Measurements from ENCODE around the gene IFT122.

The IFT122 gene

DNA sequence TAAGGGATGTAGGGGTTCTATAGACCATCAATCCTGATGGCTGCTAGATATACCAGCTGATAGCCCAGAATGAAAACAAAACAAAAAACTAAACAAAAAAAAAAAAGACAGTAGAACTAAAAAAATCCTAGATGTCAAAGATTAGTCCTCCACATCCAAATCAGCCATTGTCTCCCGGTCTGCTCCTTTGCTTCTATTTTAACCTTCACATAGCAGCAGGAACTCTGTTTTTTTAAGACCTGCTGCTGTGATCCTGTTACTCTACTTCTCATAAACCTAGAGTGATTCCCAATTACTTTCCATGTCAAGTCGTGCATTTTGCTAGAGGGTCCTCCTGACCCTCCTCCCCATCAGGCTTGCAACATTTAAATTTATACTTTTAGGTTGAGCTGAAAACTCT lies 2.5 kb downstream of the IFT122 start:
- no peak for DNase-seq

DNA sequence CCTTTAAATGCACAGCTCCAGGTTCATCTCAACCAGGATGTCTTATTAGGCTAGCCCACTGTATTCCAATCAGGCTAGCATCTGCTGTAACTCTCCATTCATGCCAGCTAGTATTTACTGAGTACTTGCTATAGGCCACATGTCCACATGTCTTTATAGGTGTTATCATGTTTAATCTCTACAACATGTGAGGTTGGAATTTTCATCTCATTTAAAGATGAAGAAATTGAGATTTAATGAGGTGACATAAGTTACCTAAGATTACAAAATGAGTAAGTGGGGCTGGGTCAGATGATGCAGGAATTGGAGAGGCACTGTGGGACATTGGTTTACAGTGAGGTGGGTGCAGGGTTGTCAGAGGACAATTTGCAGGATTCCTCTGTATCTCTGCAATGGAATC lies 2.9 kb downstream of the IFT122 start:
- no peak for DNase-seq

DNA sequence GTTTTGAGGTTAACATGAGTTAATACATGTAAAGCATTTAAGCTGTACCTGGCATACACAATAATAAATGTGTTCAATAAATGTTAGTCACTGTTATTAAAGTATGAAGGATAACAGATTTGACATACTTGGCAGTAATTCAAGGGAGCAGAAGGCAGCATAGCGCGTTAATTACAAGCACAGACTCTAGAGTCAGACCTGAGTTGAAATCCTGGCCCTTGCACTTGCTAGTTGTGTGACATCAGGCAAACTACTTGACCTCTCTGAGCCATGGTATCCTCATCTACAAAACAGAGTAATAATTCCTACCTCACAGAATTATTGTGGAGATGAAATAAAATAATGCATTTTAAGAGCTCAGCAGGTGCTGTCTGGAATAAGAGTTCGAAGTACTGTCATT lies 5.4 kb downstream of the IFT122 start:
- no peak for DNase-seq

DNA sequence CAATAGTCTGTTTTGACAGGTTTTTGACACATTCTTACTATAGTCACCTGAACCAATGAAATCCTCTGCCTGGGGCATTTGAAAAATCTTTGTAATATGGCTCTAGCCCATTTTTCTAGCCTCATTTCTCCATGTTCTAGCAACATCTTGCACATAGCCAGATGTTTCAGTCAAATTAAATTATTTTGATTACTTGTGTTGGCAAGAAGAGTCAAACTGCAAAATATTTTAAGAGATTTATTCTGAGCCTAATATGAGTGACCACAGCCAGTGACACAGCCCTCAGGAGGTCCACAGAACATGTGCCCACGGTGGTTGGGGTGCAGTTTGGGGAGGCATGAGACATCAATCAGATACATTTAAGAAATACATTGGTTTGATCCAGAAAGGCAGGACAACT lies 6.9 kb downstream of the IFT122 start:
- DNase-seq: no peak

DNA sequence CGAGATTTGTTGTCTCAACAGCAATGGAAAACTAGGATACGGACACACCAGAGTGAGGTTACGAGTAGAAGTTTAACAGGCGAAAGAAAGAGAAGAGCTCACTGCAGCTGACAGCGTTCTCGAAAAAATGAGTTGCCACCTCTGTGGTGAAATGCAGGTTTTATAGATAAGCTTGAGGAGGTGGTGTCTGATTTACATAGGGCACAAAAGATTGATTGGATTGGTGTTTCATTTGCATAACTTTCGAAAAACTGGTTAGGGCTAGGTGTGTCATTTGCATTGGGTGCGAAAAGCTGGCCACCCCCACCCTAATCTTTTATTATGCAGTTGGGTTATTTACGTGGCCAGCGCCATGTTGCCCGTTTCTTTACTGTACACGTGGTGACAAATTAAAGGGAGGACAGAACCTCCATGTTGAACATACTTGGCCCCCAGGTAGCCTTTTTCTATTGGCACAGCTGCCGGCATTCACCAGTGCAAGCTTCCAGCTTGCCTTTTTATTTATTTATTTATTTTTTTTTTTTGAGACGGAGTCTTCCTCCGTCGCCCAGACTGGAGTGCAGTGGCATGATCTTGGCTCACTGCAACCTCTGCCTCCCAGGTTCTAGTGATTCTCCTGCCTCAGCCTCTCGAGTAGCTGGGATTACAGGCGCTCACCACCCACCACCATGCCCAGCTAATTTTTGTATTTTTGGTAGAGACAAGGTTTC lies 8.3 kb downstream of the IFT122 start:
- no peak for DNase-seq

DNA sequence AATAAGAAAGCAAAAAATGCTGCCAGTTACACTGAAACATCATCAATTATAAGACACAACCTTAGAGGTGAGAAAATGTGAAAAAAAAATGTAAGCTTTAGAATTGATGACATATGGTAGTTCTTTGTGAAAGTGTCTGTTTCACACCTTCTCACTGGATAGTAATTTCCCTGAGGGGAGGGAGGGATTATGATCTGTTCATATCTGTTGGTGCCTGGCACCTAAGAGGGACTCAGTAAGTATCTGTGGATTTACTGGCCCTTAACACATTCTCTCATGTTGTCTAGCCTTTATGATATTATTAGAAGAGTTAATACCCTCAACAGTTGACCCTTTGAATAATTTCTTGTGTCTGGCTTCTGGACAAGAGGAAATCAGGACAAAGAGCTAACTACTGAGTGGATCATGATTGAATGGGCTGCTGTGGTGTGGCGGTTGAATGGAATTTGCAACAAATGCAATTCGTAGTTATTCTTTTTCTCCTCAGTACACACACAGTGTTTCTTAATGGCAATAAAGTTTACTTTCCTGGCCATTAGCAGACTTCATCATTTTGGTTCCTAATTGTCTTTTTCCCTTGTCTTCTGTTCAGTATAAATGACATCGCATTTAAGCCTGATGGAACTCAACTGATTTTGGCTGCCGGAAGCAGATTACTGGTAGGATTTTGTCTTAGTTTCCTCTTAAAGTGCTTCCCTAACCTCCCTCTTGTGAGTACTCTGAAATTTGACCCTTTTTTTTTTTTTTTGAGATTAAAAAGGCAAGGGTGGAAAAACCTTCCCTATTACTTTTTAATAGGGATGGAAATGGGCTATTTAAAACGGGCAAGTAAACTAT lies 9.5 kb downstream of the IFT122 start:
- DNase-seq: no peak

DNA sequence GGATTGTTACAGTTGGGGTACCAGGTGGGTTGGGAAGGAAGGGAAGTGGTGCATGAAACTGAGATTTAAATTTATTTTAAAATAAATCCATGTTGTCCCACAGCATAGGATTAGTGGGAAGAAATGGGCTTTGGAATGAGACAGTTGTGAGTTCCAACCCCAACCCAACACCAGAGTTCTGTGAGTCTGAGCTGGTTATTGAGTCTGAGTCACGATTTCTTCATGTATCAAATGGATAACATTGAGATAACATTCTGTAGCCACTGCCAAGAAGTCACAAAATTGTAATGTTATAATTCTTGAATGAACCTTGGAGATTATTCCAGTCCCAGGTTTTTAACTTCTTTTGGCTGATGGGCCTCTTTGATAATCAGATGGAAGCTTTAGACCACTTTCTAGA lies 13.7 kb downstream of the IFT122 start:
- DNase-seq: no peak

DNA sequence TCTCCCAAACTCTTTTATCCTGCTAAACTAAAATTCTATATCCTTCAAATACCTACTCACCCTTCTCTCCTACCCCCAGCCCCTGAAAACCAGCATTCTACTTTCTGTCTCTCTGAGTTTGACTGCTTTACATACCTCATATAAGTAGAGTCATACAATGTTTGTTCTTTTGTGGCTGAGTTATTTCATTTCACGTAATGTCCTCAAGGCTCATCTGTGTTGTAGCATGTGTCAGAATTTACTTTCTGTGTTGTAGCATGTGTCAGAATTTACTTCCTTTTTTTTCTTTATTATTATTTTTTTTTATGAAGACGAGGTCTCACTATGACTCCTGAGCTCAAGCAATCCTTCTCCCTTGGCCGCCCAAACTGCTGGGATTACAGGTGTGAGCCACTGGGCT lies 20.1 kb downstream of the IFT122 start:
- DNase-seq: no peak

DNA sequence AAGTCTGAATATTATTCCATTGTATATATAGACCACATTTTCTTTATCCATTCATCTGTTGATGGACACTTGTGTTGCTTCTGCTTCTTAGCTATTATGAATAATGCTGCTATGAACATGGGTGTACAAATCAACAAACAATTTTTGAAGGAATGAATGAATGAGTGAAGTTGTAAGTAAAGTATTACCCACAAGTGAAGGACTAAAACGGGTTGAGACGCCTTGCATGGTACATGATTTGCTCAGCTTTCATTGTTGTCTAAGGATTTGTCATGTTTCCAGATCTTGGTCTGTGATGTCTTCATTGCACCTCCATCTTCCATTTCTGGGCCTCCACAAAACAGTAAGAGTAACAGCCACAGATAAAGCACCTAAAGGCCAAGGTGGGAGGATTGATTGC lies 20.5 kb downstream of the IFT122 start:
- DNase-seq: no peak

DNA sequence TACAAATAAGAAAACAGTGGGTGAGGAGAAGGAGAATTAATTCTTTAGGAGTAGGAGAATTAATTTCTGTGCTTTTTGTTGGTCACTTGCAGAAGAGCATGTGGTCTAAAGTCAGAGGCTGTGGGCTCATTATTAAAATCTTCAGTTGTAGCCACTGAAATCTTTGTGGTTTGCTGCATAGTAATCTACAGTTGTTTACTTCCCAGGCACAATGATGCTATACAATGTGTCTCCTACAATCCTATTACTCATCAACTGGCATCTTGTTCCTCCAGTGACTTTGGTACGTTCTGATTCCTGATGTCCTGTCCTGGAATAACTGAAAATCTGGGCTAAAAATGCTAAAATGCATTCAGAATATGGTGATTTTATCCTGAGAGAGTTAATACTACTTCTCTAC lies 21.0 kb downstream of the IFT122 start:
- DNase-seq: no peak

DNA sequence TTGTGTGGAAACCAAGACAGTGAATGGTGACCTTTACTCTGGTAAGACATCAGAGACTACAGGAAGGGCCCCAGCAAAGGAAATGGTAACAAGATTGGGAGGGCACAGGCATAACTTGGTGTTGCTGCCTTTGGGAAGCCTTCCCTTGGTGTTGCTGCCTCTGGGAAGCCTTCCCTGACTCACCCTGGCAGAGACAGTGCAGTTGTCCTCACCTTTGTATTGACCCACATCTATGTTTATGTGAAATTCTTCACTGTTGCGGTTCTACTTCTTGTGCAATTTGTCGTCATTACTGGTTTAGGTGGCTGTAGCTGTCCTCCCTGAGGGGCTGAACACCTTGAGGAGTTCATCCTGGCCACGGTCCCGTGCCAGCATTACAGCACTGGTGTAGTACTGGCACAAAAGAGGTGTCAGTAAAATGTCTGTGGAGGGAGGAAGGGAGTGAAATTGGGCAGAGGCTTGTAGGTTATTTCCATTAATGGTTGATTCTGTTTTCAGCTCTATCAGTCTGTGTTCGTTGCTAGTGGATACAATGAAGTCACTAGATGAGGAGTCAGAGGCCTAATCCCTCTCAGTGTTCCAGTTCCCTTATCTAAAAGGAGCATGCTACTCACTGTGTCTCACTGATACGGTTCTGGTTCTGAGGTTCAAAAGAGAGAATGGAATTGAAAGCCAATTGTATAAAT lies 21.6 kb downstream of the IFT122 start:
- no peak for DNase-seq

DNA sequence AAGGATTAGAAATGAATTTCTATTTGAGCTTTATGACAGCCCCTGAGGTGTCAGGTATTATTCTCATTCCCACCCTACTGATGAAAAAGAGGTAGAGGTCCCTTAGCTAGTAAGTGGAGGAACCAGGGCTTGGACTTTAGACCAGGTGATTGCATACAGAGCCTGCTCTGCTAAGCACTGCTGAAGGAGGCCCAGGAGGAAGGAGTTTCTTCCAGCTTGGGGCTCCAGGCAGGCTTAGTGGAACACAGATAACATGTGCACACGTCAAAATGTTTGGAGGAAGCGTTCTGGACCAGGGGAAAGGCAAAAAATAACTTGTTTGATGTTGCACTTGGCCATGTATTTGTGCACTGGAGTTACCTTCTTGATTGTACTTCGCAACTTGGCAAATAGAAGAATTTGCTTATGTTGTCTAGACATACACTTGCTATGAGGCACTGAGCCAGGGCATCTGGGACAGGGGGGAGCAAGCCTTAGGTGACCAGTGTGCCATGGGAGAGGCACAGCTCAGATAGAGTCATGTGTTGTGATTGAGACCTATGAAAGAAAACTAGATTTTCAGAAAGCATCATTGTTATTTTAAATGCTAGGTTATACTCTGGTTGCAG lies 22.4 kb downstream of the IFT122 start:
- no peak for DNase-seq

DNA sequence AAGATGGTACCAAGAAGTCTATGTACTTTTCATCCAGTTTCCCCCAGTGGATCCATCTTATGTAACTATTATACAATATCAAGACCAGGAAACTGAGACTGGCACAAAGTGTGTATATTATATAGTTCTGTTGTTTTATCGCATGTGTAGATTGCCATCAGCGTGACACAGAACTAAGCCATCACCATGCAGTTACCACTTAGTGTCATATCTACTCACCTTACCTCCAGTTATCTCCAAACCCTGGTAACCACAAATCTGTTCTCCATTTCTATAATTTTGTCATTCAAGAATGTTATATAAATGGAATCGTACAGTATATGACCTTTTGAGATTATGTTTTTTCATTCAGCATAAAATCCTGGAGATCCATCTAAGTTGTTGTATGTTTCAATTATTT lies 23.1 kb downstream of the IFT122 start:
- DNase-seq: no peak

DNA sequence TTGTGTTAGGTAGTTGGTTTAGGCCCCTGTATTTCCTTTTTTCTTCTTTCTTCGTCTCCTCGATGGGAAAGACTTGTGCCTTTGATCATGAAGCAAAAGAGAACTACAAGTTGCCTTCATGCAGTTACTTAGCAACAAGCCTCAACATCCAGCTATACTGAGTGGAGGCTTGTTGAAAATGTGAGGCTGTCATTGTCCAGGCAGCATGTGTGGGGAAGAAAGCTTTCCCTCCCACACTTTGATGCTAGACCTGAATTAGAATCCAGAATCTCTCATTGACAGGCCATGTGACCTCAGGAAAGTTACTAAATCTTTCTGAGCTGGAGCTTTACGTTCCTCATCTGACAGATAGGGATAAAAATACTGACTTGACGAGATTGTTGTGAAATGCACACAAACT lies 23.7 kb downstream of the IFT122 start:
- no peak for DNase-seq

DNA sequence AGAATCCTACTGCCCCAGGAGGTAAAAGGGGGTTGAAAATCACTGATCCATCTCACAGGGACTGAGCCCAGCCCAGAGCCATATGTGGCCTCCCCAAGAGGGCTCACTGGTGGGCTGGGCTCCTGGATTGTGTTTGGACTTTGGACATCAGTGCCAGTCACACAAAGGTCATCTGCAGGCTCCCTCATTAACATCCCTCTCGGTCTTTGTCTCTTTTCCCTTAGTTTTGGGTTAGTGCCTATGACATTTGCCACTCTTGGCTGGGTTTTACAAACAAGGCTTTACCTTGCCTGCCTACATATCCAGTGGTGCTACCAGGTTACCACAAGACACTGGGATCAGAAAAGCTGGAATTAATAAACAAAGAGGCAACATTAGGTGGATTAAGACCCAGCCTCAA lies 27.9 kb downstream of the IFT122 start:
- DNase-seq: no peak

DNA sequence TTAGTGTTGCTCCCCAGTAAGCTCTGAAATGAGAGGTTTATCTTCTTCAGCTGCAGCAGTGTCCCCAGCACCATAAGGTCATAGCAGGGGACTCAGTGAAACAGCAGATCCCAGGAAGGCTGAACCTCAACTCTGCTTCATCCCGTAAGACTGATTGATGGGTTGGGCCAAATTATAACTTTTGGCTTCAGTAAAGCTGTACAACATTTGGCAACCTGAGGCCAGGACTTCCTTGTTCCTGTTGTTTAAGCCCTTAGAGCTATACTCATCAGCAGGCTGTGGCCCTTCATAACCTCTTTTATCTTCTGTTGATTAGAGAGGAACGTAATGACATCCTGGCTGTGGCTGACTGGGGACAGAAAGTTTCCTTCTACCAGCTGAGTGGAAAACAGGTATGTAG lies 29.0 kb downstream of the IFT122 start:
- no peak for DNase-seq

DNA sequence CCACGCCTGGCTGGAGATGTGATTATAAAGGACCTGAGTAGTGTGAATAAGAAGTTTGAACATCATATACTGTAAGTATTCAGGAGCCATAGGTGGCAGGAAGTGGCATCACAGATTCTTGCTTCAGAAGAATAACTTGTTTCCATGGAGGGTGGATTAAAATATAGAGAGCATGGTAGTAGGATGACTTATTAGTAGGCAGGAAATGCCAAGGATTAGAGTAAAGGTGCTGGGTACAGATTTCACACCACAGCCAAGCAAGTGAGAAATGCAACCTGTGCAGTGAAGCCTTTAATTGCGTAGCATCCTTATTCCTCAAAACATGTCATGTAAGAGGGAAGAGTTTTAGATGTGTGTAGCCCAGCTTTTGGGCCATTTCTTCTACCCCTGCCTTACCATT lies 30.8 kb downstream of the IFT122 start:
- no peak for DNase-seq

DNA sequence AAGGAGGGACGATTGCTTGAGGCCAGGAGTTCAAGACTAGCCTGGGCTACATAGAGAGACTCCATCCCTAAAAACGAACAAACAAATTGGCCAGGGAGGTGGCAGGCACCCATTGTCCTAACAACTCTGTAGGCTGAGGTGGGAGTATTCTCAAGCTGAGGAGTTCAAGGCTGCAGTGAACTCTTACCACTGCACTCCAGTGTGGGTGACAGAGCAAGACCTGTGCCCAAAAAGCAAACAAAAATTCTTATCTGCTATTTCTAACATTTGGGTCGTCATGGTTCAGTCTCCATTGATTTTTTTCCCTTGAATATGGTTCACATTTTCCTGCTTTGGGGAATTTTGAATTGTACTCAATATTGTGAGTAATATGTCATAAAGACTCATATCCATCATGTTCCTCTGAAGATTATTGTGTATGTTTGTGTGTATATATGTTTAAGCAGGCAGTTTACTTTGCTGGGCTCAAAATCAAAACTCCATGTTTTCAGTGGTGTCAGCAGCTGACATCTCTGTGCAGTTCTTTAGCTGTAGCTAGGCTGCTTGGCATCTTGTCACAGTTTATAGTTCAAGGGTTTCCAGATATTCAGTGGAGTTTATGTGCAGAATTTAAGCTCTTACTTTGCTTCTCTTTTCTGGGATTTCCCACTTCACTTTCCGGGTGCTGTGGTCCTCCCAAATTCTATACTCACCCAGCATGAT lies 33.2 kb downstream of the IFT122 start:
- no peak for DNase-seq

DNA sequence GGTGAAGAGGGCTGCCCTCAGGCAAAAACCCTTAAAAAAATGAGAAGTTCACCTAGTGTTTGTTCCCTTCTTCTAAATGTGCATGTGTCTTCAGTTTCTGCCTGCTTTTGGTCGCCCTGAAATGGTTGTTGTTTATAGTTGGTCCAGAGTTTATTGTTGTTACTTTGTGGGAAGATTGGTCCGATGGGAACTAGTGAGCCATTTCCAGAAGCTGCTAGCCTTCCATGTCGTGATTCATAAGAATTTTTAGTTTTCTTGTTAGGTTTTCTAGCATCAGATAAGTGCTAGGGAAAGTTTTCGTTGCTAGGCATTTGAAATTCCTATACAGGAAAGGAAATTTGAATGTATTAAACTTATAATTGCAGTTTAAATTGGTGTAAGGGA lies 33.7 kb downstream of the IFT122 start:
- DNase-seq: no peak

DNA sequence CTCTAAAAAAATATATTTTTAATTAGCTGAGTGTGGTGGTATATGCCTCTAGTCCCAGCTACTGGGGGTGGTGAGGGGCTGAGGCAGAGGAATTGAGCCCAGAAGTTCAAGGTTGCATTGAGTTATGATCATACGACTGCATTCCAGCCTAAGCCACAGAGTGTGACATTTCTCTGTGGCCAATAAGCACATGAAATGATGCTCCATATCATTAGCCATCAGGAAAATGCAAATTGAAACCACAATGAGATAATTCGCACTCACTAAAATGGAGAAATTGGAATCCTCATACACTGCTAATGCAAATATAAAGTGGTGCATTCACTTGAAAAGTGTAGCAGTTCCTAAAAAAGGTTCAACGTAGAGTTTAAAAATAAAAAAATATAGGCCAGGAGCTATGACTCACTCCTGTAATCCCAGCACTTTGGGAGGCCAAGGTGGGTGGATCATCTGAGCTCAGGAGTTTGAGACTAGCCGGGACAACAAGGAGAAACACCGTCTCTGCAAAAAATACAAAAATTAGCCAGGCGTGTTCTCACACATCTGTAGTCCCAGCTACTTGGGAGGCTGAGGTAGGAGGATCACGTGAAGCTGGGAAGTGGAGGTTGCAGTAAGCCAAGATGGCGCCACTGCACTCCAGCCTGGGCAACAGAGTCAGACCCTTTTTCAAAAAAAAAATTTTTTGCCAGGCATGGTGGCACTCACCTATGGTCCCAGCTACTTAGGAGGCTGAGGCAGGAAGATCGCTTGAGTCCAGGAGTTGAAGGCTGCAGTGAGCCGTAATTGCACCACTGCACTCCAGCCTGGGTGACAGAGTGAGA lies 35.2 kb downstream of the IFT122 start:
- DNase-seq: no peak

DNA sequence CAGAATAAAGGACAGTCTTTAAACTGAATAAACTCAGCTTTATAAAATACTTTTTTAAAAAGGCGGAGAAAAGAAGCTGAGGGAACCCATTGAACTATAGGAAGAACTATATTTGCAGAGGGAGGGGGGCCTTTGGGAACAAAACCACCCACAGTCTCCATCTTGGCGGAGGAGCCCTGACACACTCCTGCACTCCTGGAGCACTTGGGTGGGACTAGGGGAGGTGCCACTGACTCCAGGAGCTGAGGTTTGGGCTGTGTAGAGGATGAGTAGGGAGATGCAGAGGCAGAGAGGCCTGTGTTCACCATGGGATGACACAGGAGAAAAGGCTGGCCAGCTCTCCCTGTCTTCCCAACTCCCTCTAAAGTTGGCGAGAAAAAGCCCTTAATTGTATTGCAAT lies 35.8 kb downstream of the IFT122 start:
- no peak for DNase-seq

DNA sequence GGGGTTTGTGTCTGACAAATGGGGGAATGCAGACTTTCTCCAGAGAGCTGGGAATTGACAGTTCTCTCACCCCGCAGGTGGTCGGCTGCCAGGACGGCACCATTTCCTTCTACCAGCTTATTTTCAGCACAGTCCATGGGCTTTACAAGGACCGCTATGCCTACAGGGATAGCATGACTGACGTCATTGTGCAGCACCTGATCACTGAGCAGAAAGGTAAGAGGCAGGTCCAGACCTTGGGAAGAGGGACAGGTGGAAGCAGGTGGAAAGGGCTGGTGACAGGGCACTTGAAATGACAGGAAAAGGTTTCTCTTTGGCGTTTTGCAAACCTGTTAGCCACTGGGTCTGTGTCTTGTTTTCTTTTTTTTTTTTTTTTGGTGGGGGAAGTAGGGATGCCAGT lies 36.6 kb downstream of the IFT122 start:
- DNase-seq: no peak
